OCI-LY3 (cell line): ENCODE measurements around the gene IL7R.

Source experiments
- EZH2phosphoT487 ChIP-seq: fragments of 200-600 bp; shearing (Covaris generic); IDR thresholded peaks from 2 replicates; pipeline ENCODE4 v1.6.1; 2018; ENCODE audit warnings: antibody characterized with exemption, mixed run types, low read depth
- TF ChIP-seq, protein P1 (sequence below): fragments of 200-600, 300-600 bp; sonication (generic); IDR thresholded peaks from 2 replicates; pipeline ENCODE4 v1.5.1; 2014; ENCODE audit warnings: antibody characterized with exemption, low read length, low read depth

- TF ChIP-seq, protein P1, sequence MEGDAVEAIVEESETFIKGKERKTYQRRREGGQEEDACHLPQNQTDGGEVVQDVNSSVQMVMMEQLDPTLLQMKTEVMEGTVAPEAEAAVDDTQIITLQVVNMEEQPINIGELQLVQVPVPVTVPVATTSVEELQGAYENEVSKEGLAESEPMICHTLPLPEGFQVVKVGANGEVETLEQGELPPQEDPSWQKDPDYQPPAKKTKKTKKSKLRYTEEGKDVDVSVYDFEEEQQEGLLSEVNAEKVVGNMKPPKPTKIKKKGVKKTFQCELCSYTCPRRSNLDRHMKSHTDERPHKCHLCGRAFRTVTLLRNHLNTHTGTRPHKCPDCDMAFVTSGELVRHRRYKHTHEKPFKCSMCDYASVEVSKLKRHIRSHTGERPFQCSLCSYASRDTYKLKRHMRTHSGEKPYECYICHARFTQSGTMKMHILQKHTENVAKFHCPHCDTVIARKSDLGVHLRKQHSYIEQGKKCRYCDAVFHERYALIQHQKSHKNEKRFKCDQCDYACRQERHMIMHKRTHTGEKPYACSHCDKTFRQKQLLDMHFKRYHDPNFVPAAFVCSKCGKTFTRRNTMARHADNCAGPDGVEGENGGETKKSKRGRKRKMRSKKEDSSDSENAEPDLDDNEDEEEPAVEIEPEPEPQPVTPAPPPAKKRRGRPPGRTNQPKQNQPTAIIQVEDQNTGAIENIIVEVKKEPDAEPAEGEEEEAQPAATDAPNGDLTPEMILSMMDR = no peak
- TF ChIP-seq EZH2phosphoT487 = no peak
Observed at GRCh38 chr5:35823347-35824098, 33.2 kb upstream of the IL7R start.
